Measurements from ENCODE around the gene TGFB3. TPM values are rescaled to one million over a fixed set of nuclear protein-coding genes. Genes with fewer than 3 reads are reported as not detected.
"Not testable (repeated sequence)": the region's sequence is repeated elsewhere in the genome, so short reads cannot be mapped to it uniquely, and the experiment has no call there.

Gene TGFB3
- total RNA-seq, 1 donor from 2014 or later: 1.3 TPM

DNA sequence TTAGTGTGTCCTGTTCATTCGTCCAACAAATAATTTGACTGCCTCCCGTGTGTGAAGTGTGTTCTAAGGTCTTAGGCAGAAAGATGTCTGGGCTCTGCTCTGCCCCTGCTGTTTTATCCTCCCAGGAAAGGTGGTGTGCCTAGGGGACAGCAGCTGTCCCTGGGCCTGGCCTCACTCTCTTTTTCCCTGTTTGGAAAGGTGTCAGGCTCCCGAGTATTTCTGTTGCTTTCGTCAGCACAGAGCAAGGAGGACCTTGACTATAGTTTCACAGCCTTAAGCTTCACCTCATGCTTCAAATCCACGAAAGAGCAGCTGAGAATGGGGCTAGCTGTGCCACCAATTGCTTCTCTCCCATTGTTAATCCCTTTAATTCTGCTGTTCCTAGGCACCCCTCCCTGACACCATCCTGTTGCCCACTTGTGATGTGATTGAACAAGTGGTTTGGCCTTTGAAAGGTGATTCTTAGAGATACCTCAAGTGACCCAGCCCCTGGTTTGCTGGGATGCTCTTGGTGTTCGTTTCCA lies 54.2 kb downstream of the TGFB3 start:
- no peak overlapping the region for H3K4me3 ChIP-seq (ENCODE audit: low read depth, low read length)
- TF ChIP-seq, protein P1, sequence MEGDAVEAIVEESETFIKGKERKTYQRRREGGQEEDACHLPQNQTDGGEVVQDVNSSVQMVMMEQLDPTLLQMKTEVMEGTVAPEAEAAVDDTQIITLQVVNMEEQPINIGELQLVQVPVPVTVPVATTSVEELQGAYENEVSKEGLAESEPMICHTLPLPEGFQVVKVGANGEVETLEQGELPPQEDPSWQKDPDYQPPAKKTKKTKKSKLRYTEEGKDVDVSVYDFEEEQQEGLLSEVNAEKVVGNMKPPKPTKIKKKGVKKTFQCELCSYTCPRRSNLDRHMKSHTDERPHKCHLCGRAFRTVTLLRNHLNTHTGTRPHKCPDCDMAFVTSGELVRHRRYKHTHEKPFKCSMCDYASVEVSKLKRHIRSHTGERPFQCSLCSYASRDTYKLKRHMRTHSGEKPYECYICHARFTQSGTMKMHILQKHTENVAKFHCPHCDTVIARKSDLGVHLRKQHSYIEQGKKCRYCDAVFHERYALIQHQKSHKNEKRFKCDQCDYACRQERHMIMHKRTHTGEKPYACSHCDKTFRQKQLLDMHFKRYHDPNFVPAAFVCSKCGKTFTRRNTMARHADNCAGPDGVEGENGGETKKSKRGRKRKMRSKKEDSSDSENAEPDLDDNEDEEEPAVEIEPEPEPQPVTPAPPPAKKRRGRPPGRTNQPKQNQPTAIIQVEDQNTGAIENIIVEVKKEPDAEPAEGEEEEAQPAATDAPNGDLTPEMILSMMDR (conservative IDR thresholded peaks at IDR 0.05; ENCODE audit: low read depth, low read length): no peak
- DNase-seq (ENCODE audit: low read depth): no peak

GRCh38 chr14:75926431-75927115 lies 55.2 kb downstream of the TGFB3 start:
- no peak for DNase-seq (ENCODE audit: low read depth)
- TF ChIP-seq, protein P1 (conservative IDR thresholded peaks at IDR 0.05; ENCODE audit: low read depth, low read length): peak; percentile 15
- no peak overlapping the region for H3K4me3 ChIP-seq (ENCODE audit: low read depth, low read length)

GRCh38 chr14:75925141-75925840 lies 56.5 kb downstream of the TGFB3 start:
- not testable (repeated sequence) for DNase-seq (ENCODE audit: low read depth); H3K4me3 ChIP-seq (ENCODE audit: low read depth, low read length)

GRCh38 chr14:75920421-75920820 lies 61.4 kb downstream of the TGFB3 start:
- not testable (repeated sequence) for DNase-seq (ENCODE audit: low read depth); H3K4me3 ChIP-seq (ENCODE audit: low read depth, low read length)

DNA sequence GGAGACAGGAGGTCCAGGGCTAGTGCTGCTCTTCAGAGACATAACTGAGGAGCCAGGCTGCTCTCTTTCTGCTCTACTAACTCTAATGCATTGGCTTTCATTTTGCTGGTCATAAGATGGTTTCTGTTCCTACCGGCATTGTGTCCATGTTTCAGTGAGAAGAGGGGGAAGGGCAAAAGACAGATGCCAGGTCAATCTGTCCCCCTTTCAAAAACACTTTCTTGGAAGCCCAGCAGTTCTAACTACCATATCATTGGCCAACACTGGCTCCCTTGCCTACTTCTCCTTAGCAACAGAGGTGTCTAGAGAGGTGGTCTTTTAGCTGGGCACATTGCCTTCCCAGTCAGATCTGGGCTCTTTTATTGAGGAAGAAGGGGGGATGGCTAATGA lies 63.9 kb downstream of the TGFB3 start:
- H3K4me3 ChIP-seq (ENCODE audit: low read depth, low read length): no peak overlapping the region
- TF ChIP-seq, protein P1 (conservative IDR thresholded peaks at IDR 0.05; ENCODE audit: low read depth, low read length): no peak
- DNase-seq (ENCODE audit: low read depth): no peak

- no peak overlapping the region for H3K4me3 ChIP-seq (ENCODE audit: low read depth, low read length)
- TF ChIP-seq, protein P1 (conservative IDR thresholded peaks at IDR 0.05; ENCODE audit: low read depth, low read length): no peak
- DNase-seq (ENCODE audit: low read depth): no peak
These were observed 64.4 kb downstream of the TGFB3 start for GRCh38 chr14:75917322-75917945.

DNA sequence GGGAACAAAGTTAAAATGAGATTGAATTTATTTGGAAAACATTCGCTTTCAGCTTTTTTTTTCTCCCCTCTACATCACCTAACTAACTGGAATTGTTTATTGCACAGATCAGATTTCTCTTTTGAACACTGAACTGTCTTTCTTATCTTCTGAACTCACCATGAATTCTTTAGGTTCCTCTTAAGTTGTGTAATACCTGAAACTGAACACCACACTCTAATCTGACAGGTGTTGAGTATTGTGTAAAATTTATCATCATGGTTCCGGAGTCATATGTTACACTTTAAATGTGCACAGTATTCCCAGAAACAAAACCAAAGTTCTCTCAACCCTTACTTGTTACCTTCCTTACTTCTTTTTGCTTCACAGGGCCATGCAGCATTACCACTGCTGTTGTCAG lies 66.8 kb downstream of the TGFB3 start:
- no peak overlapping the region for H3K4me3 ChIP-seq (ENCODE audit: low read depth, low read length)
- TF ChIP-seq, protein P1 (conservative IDR thresholded peaks at IDR 0.05; ENCODE audit: low read depth, low read length): no peak

More for the DNA sequence above, 66.8 kb downstream of the TGFB3 start:
- DNase-seq (ENCODE audit: low read depth): no peak

Data from epithelial cell of proximal tubule (primary cell).